SKM-1 treated with dmso at 0.1 percent for 144 hours (cell line): ENCODE results near the gene STK32A.

Experiments used
- DNase-seq: peaks from one replicate; lab custom pipeline; 2025; ENCODE audit not compliant: unreplicated experiment; lab: John Stamatoyannopoulos, UW

STK32A gene

GRCh38 chr5:147388184-147389108, 153.6 kb downstream of the STK32A start:
- no peak for DNase-seq

- no peak for DNase-seq
Observed at GRCh38 chr5:147390654-147391225, 155.9 kb downstream of the STK32A start.

- peak; percentile 29 for DNase-seq
Observed at GRCh38 chr5:147391781-147392180, 157.0 kb downstream of the STK32A start.

- DNase-seq: peak; percentile 1
Observed at GRCh38 chr5:147393874-147394672, 159.2 kb downstream of the STK32A start.

- DNase-seq: no peak
Observed at GRCh38 chr5:147396070-147396823, 161.4 kb downstream of the STK32A start.

- no peak for DNase-seq
Observed at GRCh38 chr5:147397616-147398015, 162.8 kb downstream of the STK32A start.

GRCh38 chr5:147398860-147399259, 164.0 kb downstream of the STK32A start:
- no peak for DNase-seq

GRCh38 chr5:147400126-147400809, 165.4 kb downstream of the STK32A start:
- DNase-seq: no peak

- no peak for DNase-seq
Observed at GRCh38 chr5:147400881-147401280, 166.1 kb downstream of the STK32A start.

- peak; percentile 38 for DNase-seq
Observed at GRCh38 chr5:147403651-147404640, 169.1 kb downstream of the STK32A start.

GRCh38 chr5:147404706-147405105, 169.9 kb downstream of the STK32A start:
- no peak for DNase-seq

- DNase-seq: no peak
Observed at GRCh38 chr5:147406636-147407035, 171.8 kb downstream of the STK32A start.

GRCh38 chr5:147407094-147407681, 172.4 kb downstream of the STK32A start:
- DNase-seq: no peak

GRCh38 chr5:147408980-147409379, 174.2 kb downstream of the STK32A start:
- DNase-seq: no peak

- DNase-seq: no peak
Observed at GRCh38 chr5:147410496-147411358, 175.9 kb downstream of the STK32A start.

GRCh38 chr5:147411359-147412319, 176.8 kb downstream of the STK32A start:
- DNase-seq: no peak

- DNase-seq: no peak
Observed at GRCh38 chr5:147412561-147412960, 177.7 kb downstream of the STK32A start.
